Choroid plexus epithelial cell (primary cell): ENCODE results near the gene KISS1.

Source experiments
- DNase-seq: peaks from one replicate; pipeline ENCODE4 v3.0.0-alpha.2; 2010; ENCODE audit warnings: low read depth
- H3K4me3 ChIP-seq: 2 replicates; pipeline ENCODE4 v1.5.1; 2011; ENCODE audit warnings: low read depth, mild to moderate bottlenecking, control low read depth, low read length, moderate library complexity
- TF ChIP-seq, protein P1 (sequence below): conservative IDR thresholded peaks from 2 replicates; pipeline ENCODE4 v1.5.1; 2011; ENCODE audit warnings: low read depth, mild to moderate bottlenecking, control low read depth, inconsistent platforms, low read length, moderate library complexity

KISS1 gene

DNA sequence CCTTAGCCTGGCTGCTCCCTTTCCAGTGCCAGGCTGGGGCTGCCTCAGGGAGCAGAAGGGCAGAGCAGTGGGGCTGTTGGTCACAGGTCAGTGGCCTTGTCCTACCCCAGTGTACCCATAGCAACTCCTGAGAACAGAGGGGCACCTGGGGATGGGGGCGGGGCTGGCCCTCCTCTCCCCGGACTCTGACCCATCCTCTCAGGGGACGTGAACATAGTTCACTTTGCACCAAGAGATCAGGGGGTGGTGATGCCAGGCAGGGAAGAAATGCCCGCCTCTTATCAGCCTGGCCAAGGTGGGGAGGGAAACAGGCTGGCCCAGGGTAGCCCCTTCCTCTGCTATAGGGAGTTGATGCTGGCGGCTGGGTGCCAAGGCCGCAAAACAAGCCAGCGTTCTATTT is 49.3 kb downstream of the KISS1 start:
- TF ChIP-seq, protein P1, sequence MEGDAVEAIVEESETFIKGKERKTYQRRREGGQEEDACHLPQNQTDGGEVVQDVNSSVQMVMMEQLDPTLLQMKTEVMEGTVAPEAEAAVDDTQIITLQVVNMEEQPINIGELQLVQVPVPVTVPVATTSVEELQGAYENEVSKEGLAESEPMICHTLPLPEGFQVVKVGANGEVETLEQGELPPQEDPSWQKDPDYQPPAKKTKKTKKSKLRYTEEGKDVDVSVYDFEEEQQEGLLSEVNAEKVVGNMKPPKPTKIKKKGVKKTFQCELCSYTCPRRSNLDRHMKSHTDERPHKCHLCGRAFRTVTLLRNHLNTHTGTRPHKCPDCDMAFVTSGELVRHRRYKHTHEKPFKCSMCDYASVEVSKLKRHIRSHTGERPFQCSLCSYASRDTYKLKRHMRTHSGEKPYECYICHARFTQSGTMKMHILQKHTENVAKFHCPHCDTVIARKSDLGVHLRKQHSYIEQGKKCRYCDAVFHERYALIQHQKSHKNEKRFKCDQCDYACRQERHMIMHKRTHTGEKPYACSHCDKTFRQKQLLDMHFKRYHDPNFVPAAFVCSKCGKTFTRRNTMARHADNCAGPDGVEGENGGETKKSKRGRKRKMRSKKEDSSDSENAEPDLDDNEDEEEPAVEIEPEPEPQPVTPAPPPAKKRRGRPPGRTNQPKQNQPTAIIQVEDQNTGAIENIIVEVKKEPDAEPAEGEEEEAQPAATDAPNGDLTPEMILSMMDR = no peak
- no peak overlapping the region for H3K4me3 ChIP-seq
- no peak for DNase-seq

DNA sequence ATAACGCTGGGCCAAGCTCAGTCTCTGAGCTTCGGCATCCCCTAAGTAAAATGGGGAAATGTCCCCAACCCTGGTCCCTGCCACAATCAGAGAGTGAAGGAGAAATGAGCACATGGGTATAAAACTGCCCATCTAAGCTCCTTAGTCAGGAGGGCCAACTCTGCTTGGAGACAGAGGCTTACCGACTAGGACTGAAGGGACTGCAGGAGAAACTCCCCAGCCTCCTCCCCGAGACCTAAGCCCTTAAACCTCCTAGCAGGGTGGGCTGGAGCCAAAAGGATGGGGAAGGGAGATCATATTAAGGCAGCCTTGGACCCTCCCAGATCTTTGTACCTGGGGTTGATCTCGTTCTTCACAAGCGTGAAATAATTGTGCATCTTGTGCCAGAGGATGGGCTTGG is 50.0 kb downstream of the KISS1 start:
- no peak for DNase-seq
- TF ChIP-seq, protein P1 = no peak
- no peak overlapping the region for H3K4me3 ChIP-seq

DNA sequence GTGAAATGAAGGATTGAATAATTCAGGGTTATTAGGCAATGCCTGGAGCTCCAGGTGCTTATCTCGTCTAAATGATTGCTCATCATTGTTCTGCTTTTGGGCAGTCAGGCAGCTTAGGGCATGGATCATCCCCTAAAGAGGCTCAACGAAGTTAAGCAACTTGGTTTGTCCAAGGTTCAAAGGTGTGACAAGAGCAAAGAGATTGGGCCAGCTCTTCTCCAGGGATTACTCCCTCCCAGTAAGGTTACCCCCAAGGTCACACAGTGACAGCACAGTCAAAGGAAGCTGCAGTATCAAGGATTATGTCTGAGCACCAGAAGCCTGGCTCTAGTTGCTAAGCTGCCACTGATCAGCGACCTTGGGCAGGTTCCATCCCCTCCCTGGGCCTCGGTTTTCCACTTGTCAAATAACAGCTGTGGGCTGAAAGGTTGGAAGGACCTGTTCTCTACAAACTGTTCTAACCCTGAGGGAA is 51.2 kb downstream of the KISS1 start:
- no peak overlapping the region for H3K4me3 ChIP-seq
- DNase-seq = no peak
- TF ChIP-seq, protein P1 = no peak

DNA sequence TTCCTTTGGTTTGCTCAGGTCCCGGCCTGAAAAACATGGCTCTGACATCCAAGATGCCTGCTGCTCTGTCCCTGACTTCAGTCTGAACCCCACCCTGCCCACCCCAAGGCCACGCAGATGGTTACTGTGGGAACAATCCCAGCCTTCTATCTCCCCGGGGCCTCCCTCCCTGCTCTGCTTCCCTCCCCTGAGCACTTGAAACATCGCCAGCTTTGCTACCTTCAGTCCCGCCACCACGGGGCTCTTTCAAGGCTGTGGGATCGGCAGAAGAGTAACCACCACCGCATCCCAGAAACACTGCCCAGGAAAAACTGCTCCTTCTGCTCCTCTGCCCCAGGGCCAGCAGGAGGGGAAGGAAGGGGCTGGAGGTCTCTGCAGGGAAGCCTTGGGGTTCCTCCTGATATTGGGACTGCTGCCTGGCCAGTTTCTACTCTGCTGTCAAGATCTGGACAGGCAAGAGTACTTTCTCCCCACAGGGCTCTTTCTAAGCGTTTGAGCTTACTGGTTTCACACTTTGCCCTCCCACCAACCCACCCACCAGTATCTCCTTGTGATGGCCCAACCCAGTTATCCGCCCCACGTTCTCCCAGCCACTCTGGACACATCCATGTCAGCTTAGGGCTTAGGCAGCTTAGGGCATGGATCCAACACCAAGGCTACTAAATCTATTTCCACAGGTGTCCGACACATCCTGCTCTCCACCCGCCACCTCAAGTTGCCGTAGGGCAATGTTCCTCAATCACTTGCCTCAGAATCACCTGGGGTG is 52.8 kb downstream of the KISS1 start:
- no peak overlapping the region for H3K4me3 ChIP-seq
- TF ChIP-seq, protein P1 = no peak
- DNase-seq = no peak

DNA sequence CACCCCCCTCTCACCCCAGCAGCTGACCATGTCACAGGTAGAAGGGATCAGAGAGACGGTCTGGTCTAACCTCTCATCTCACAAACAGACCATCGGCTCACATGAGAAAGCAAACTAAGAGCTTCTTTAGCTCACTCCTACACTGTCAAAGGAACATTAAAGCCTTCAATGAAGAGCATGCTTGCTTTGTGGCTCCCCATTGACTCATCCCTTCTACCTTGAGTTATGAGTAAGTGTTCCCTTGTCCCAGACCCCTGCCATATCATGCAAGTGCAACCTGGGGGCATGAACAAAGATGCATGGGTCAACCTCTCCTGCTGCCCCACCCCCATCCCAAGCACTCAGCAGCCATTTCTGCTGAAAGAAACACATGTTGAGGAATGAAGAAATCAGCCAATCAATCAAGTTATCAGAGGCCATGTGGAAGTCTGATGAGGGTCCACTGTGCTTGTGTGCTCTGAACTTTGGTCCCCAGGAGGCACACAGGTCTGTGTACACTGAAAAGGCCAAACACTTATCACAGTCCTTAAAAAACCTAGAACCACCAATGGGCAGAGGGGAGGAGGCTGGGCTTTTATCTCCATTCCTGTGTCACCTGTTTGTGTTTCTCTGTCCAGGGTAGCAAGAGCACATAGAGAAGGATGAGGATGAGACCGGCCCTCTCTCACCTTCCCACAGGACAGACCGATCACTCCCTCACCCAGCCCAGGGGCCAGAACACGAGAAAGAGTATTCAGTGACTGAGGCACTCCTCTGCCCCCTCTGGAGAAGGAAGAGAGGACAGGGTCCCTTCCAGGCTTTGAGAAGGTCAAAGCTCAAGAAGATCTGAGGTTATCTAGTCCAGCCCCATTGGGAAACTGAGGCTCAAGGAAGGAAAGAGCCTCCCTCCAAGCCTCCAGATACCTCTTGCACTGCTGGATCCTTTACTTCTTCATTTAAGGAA is 54.0 kb downstream of the KISS1 start:
- no peak overlapping the region for H3K4me3 ChIP-seq
- TF ChIP-seq, protein P1 = no peak
- DNase-seq = no peak

DNA sequence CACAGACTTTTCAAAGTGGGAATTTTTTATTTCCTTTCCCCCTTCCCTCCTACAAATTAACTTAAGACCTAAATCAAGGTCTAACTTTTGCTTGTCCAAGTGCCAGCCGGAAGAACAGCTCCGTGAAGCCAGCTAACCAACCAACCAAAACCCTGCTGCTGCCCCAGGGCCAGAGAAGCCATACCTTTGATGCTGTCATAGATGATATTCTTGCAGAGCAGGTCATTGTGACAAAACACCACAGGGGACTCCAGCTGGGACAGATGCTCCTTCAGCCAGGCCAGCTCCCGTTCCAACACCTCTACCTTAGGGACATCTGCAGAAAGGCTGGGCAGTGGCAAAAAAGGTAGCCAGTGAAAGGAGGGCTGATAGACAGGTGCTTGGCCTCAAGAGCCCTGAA is 55.2 kb downstream of the KISS1 start:
- no peak overlapping the region for H3K4me3 ChIP-seq
- TF ChIP-seq, protein P1 = no peak
- DNase-seq = no peak
